HepG2 (cell line): ENCODE data around the gene UNC5CL. TPM values are rescaled to one million over a fixed set of nuclear protein-coding genes. Genes with fewer than 3 reads are reported as not detected.

ENCODE experiments used
- BRD4 ChIP-seq: sonication (generic); formaldehyde crosslinking; IDR thresholded peaks from 2 replicates; pipeline ENCODE4 v1.4.0; 2020; ENCODE audit warnings: missing genetic modification reagents
- FOXJ3 ChIP-seq: sonication (generic); formaldehyde crosslinking; IDR thresholded peaks from 2 replicates; pipeline ENCODE4 v1.4.0; 2020; ENCODE audit warnings: missing genetic modification reagents, mild to moderate bottlenecking, borderline replicate concordance
- HNF1B ChIP-seq: sonication (generic); formaldehyde crosslinking; IDR thresholded peaks from 2 replicates; pipeline ENCODE4 v1.5.1; 2020; ENCODE audit warnings: mild to moderate bottlenecking, moderate library complexity, missing genetic modification reagents
- IKZF5 ChIP-seq: IDR thresholded peaks from 2 replicates; pipeline ENCODE4 v1.6.1; 2018; ENCODE audit warnings: missing genetic modification reagents, mild to moderate bottlenecking, missing compliant biosample characterization
- KAT7 ChIP-seq: IDR thresholded peaks from 2 replicates; pipeline ENCODE4 v1.6.1; 2018; ENCODE audit warnings: borderline replicate concordance, missing compliant biosample characterization
- KDM2A ChIP-seq: sonication (generic); formaldehyde crosslinking; IDR thresholded peaks from 2 replicates; pipeline ENCODE4 v1.4.0; 2020; ENCODE audit warnings: low read depth, missing genetic modification reagents, borderline replicate concordance
- NFIB ChIP-seq: sonication (generic); formaldehyde crosslinking; IDR thresholded peaks from 2 replicates; pipeline ENCODE4 v1.9.0; 2021; ENCODE audit warnings: missing genetic modification reagents, mild to moderate bottlenecking, borderline replicate concordance
- NR2C2 ChIP-seq: sonication (generic); formaldehyde crosslinking; IDR thresholded peaks from 2 replicates; pipeline ENCODE4 v1.4.0; 2020; ENCODE audit warnings: missing genetic modification reagents, mild to moderate bottlenecking, moderate library complexity, borderline replicate concordance
- RELA ChIP-seq: sonication (generic); formaldehyde crosslinking; IDR thresholded peaks from 2 replicates; pipeline ENCODE4 v1.4.0; 2020; ENCODE audit warnings: missing genetic modification reagents
- REXO4 ChIP-seq: sonication (generic); formaldehyde crosslinking; IDR thresholded peaks from 2 replicates; pipeline ENCODE4 v1.8.0; 2022; ENCODE audit warnings: missing genetic modification reagents, mild to moderate bottlenecking, borderline replicate concordance
- SNAPC2 ChIP-seq: sonication (generic); formaldehyde crosslinking; IDR thresholded peaks from 2 replicates; pipeline ENCODE4 v1.8.1; 2022; ENCODE audit warnings: mild to moderate bottlenecking, missing genetic modification reagents
- SNAPC4 ChIP-seq: sonication (generic); formaldehyde crosslinking; IDR thresholded peaks from 2 replicates; pipeline ENCODE4 v1.4.0; 2020; ENCODE audit warnings: mild to moderate bottlenecking, missing genetic modification reagents
- SRF ChIP-seq: IDR thresholded peaks from 2 replicates; pipeline ENCODE4 v1.6.1; 2011; ENCODE audit warnings: mild to moderate bottlenecking, low read depth, low read length, moderate library complexity
- SRY ChIP-seq: sonication (generic); formaldehyde crosslinking; IDR thresholded peaks from 2 replicates; pipeline ENCODE4 v1.8.0; 2022; ENCODE audit warnings: mild to moderate bottlenecking, missing genetic modification reagents
- XBP1 ChIP-seq: sonication (generic); formaldehyde crosslinking; IDR thresholded peaks from 2 replicates; pipeline ENCODE4 v1.5.0; 2020; ENCODE audit warnings: missing genetic modification reagents
- ZC3H13 ChIP-seq: sonication (generic); formaldehyde crosslinking; IDR thresholded peaks from 2 replicates; pipeline ENCODE4 v1.8.1; 2023; ENCODE audit warnings: mild to moderate bottlenecking, missing genetic modification reagents, moderate library complexity
- ZNF101 ChIP-seq: sonication (generic); formaldehyde crosslinking; IDR thresholded peaks from 2 replicates; pipeline ENCODE4 v1.4.0; 2020; ENCODE audit warnings: mild to moderate bottlenecking, low read depth, missing genetic modification reagents, borderline replicate concordance
- ZNF34 ChIP-seq: sonication (generic); formaldehyde crosslinking; IDR thresholded peaks from 2 replicates; pipeline ENCODE4 v1.4.0; 2020; ENCODE audit warnings: mild to moderate bottlenecking, missing genetic modification reagents, borderline replicate concordance
- ZNF761 ChIP-seq: sonication (generic); formaldehyde crosslinking; conservative IDR thresholded peaks from 2 replicates; pipeline ENCODE4 v1.4.0; 2020; ENCODE audit warnings: mild to moderate bottlenecking, missing genetic modification reagents
- ZNF782 ChIP-seq: sonication (generic); formaldehyde crosslinking; IDR thresholded peaks from 2 replicates; pipeline ENCODE4 v1.4.0; 2020; ENCODE audit warnings: missing genetic modification reagents, mild to moderate bottlenecking, borderline replicate concordance
- polyA plus RNA-seq, 8 experiments: library from polyadenylated mRNA; depleted of rRNA in 3 of 8; stranded (reverse) in 7 of 8; unstranded in 1 of 8; fragments of >200 nt; fragmentation: Illumina TruSeq in 4 of 8; extraction: Trizol in 4 of 8; gene quantifications; 2 replicates each; pipeline versions ENCODE4 v1.2.1 to v1.2.3, GENCODE V29; 2011 to 2016; ENCODE audit warnings: low read depth in 4 of 8, missing spikeins in 1 of 8, mixed read lengths in 1 of 8; ENCODE audit not compliant: insufficient read depth in 1 of 8
- total RNA-seq, 5 experiments: library from RNA; depleted of rRNA; stranded (reverse); fragments of >200 nt; fragmentation: Illumina TruSeq; extraction: Trizol; gene quantifications; 2 replicates each; pipeline ENCODE4 v1.2.3, GENCODE V29; 2016; ENCODE audit warnings: low read depth in 1 of 5

The UNC5CL gene
- total and polyA plus RNA-seq, 2 of the 13 experiments (the other 11 are each of a cell fraction or from before 2014, with no cell fraction given), result 2.4 to 2.5 TPM

- no peak for TF ChIP-seq SNAPC2 (CRISPR knock-in tag)
- TF ChIP-seq NFIB (CRISPR knock-in tag), result no peak
- no peak for TF ChIP-seq KAT7 (CRISPR knock-in tag)
- TF ChIP-seq ZNF782 (CRISPR knock-in tag), result no peak
- no peak for TF ChIP-seq REXO4 (CRISPR knock-in tag)
- TF ChIP-seq KDM2A (CRISPR knock-in tag), result no peak
- TF ChIP-seq HNF1B (CRISPR knock-in tag), result no peak
- TF ChIP-seq XBP1 (CRISPR knock-in tag), result no peak
- TF ChIP-seq BRD4 (CRISPR knock-in tag), result no peak
- TF ChIP-seq ZNF34 (CRISPR knock-in tag), result no peak
- TF ChIP-seq NR2C2 (CRISPR knock-in tag), result no peak
- TF ChIP-seq ZNF101 (CRISPR knock-in tag), result no peak
- no peak for TF ChIP-seq SRF
- no peak for TF ChIP-seq ZNF761
- TF ChIP-seq ZC3H13, result no peak
- TF ChIP-seq FOXJ3 (CRISPR knock-in tag), result peak; percentile 53; the same call in 1 of the 2 replicates
- TF ChIP-seq SRY (CRISPR knock-in tag), result no peak
- no peak for TF ChIP-seq RELA
- TF ChIP-seq SNAPC4 (CRISPR knock-in tag), result no peak
- TF ChIP-seq IKZF5, result 0 out of 2 replicates have a peak, but pooled peaks have one; percentile 38
These were observed 24.9 kb upstream of the UNC5CL start (continued) for GRCh38 chr6:41063884-41064285.
